NCI-H345 treated with DMSO at 0.1 percent for 48 hours (cell line): Measurements from ENCODE around the gene CKAP5.

Source experiments
- DNase-seq: peaks from one replicate; lab custom pipeline; 2025; ENCODE audit not compliant: unreplicated experiment; lab: John Stamatoyannopoulos, UW

CKAP5 gene

GRCh38 chr11:46700241-46701077, 145.6 kb downstream of the CKAP5 start, which contains the start of the genes ARHGAP1 and ZNF408:
TSS of gene ARHGAP1 (minus strand) at chr11:46700619. CDS start at chr11:46696107, 4,512 bp downstream.
TSS of gene ZNF408 (plus strand) at chr11:46701031. CDS start at chr11:46701048, 17 bp downstream.
- DNase-seq, result peak; percentile 91

DNA sequence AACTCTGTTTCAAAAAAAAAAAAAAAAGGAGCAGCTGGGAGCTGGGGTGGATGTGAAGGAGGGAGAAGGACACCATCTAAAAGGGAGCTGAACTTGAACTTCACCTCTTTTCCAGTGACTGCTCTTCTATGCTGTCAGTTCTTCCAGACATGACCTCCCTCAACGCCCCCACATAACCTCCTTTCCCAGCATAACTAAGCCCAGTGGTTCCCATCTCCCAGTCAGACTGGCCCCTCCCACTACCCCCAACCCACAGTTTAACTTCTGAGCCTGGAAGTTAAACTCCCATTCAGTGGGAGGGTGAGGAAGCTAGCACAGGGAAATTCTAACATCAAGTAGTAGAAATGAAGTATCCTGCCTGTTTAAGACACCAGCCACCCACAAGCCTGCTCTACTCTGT, 147.5 kb downstream of the CKAP5 start:
- DNase-seq, result no peak

DNA sequence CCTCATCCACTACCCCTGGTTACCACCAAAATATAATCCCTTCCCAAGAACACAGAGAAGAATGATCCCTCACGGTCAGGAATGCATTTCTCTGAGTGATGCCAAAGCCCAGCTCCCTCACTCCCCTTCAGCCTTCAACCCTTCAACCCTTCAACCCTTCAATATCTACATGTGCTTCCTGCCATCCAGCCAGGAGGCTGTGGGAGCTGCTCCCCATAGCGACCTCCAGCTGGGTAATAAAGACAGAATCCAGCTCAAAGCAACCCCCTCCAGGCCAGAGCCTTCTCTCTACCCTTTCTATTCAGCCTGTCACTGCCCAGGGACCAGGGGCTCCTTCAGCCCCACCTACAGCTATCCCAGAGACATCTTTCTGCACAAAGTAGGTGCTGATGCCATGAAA, 148.4 kb downstream of the CKAP5 start:
- DNase-seq, result no peak

- no peak for DNase-seq
Observed at GRCh38 chr11:46697303-46697702, 148.8 kb downstream of the CKAP5 start.

- DNase-seq, result no peak
Observed at GRCh38 chr11:46696212-46696558, 149.9 kb downstream of the CKAP5 start.

DNA sequence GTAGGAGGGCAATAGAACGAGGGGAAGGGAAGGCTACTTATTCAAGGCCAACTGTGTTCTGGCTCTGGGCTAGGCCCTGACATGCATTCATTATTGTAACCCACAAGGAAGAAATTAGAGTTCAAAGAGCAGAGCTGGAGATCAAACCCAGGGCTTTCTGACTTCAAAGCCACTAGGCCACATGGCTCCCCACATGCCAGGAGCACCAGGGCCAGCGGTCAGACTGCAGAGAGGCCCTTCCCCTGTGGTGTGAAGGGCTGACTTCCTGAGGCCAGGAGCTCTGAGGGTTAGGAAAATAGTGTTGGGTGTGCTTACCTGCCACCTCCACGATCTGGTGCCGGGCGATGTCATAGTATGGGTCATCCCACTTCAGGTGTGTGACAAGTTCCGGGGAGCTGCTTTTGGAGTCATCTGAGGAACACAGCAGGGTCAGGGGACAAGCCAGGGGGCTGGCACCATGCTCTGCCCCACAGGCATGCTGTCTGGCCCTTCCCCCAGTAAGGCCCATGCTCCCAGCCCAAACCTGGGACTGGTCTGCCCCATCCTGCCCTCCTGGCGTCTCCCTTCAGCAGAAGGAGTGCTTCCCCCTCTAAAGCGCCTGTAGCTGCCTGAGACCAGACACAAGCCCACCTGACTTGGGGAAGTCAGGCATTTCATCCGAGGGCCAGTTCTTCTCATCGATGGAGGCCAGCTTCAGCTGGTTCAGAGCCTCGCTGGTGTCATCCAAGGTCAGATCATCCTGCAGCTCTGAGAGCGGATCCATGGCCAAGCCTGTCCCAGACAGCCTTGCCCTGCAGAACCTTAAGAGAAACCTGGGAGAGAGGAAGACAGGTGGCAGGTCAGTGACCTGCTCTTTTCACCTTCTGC, 150.5 kb downstream of the CKAP5 start:
- no peak for DNase-seq

- DNase-seq, result no peak
Observed at GRCh38 chr11:46694607-46695006, 151.5 kb downstream of the CKAP5 start.

- DNase-seq, result no peak
Observed at GRCh38 chr11:46694072-46694471, 152.0 kb downstream of the CKAP5 start.

- no peak for DNase-seq
Observed at GRCh38 chr11:46693597-46694012, 152.5 kb downstream of the CKAP5 start.
